ENCODE measurements around the gene GPR78.

The GPR78 gene

GRCh38 chr4:8600266-8600665 is 20.1 kb downstream of the GPR78 start:
- no peak for DNase-seq (ENCODE audit: low read depth)

DNA sequence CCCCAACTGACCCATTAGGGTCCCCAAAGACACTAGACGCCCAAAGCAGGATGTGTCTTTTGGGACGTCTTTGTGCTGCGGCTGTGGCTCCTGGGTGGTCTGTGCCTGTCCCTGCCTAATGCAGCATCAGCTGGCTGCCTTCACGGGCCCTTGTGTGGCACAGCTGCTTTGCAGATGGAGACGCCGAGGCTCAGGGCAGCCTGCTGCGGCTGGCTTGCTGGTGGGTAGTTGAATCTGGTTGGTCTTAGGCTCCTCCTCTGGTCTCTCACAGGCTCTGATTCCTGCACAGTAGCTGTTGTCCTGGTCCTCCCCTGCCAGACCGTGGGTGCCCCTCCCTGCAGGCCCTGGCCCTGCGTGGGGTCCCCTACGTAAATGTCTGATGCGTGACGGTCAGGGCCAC is 20.5 kb downstream of the GPR78 start:
- DNase-seq (ENCODE audit: low read depth) = no peak

- DNase-seq (ENCODE audit: low read depth) = no peak
Measured at GRCh38 chr4:8601086-8601485, 20.9 kb downstream of the GPR78 start.

DNA sequence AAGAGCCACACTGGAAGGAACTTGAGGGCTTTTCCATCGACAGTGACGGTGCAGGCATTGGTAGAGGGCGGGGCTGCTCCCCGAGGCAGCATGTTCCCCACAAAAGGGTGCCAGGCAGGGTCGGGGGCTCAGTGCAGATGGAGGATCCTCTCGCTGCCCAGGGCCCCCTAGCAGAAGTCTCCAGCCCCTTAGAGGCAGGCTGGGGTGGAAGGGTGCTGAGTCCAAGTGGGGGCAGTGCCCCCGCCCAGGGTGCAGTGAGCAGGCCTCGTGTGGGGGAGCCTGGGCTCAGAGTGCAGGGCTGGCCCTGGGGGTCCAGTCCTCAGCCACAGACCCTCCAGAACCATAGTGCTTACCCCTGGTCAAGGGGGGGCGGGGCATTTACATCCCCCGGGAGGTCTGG is 21.4 kb downstream of the GPR78 start:
- no peak for DNase-seq (ENCODE audit: low read depth)

GRCh38 chr4:8602686-8603430 is 22.7 kb downstream of the GPR78 start:
- DNase-seq (ENCODE audit: low read depth) = no peak

DNA sequence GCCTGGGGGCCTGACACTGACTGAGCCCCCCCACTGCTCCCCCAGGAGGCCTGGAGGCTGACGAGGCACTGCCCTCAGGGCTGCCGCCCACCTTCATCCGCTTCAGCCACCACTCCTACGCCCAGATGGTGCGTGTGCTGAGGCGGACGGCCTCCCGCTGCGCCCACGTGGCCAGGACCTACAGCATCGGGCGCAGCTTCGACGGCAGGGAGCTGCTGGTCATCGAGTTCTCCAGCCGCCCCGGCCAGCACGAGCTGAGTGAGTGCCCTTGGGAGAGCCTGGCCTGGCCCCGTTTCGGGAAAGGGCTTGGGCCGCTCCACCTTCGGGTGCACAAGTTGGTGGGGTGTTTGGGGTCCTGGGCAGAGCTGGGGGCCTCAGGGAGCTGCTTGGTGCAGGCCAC is 23.7 kb downstream of the GPR78 start:
- DNase-seq (ENCODE audit: low read depth) = no peak

GRCh38 chr4:8605289-8605688 is 25.1 kb downstream of the GPR78 start:
- no peak for DNase-seq (ENCODE audit: low read depth)

DNA sequence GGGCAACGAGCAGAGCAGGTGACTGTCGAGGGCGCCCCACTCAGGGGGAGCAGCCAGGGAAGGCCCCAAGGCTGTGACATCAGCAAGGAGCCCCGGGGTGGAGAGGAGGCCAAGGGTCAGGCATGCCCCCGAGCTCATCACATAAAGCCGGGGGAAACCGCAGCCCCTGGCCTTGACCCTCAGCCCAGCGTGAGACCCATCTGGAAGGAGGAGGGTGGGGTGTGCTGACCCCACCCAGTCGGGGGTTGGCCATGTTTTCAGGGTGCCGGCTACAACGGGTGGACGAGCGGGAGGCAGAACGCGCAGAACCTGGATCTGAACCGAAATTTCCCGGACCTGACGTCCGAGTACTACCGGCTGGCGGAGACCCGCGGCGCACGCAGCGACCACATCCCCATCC is 26.3 kb downstream of the GPR78 start:
- no peak for DNase-seq (ENCODE audit: low read depth)

DNA sequence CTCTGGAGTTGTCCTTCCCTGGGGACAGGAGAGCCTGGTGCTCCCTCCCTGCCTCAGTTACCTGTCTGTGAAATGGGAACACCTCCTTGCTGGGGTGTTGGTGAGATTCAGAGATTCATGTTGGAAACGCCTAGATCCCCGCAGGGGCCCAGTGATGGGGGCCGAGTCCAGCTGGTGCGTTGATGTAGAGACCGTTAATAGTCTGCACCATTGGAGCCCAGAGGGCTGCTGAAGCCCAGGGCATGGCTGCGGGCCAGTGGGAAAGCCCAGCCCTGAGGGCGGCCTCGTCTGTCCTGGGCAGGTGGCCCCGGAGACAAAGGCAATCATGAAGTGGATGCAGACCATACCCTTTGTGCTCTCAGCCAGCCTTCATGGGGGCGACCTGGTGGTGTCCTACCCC is 26.8 kb downstream of the GPR78 start:
- DNase-seq (ENCODE audit: low read depth) = no peak

- no peak for DNase-seq (ENCODE audit: low read depth)
Measured at GRCh38 chr4:8607603-8608481, 27.6 kb downstream of the GPR78 start.

DNA sequence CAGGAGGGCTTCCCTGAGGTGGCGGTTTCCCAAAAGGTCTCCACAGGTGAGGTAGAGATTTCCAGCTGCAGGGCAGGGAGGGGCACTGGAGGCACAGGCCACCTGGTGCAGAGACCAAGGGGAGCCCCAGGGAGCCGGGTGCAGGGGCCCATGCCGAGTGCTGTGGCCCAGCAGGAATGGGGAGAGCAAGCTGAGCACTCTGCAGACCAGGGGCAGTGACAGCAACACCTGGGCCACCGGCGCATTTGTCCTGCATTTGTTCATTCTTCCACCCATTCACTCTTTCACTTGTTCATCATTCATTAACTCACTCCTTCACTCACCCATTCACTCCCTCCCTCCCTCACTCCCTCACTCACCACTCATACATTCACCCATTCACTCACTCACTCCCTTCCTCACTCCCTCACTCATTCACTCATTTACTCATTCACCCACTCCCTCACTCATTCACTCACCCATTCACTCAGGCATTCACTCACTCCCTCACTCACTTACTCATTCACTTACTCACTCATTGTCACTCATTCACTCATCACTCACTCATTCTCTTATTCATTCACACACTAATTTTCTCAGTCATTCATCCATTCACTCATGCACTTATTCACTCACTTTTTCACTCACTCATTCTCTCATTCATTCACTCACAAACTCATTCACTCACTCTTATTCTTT is 28.7 kb downstream of the GPR78 start:
- no peak for DNase-seq (ENCODE audit: low read depth)

GRCh38 chr4:8609406-8609805 is 29.2 kb downstream of the GPR78 start:
- no peak for DNase-seq (ENCODE audit: low read depth)

- DNase-seq (ENCODE audit: low read depth) = no peak
Measured at GRCh38 chr4:8609824-8610350, 29.7 kb downstream of the GPR78 start.

DNA sequence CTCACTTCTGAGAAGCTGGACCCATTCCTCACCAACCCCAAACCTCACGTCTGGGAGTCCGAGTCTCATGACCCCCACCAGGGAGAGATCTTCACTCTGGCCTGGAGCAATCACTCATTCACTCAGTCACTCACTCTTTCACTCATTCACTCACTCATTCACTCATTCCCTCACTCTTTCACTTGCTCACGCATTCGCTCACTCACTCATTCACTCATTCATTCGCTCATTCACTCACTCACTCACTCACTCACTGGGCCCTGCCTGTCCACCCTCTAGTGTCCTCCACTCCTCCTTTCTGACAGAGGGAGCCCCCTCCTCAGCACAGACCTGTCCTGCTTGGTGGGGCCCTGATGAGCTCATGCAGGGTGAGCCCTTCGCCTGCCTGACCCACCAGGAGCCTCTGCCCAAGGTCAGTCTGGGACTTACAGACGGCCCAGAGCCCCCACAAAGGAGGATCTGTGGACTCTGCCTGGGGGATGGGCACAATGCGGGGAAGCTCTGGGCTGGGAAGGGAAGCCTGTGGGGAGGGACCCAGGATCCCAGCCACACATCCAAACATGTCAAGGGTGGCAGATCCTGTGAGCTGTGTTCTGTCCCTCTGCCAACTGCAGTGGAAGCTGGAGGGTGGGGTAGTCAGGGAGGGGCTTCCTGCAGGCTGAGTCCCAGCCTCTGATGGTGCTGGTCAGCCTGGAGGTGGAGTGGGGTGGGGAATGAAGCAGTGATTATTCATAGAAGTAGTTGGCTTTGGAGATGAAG is 30.8 kb downstream of the GPR78 start:
- DNase-seq (ENCODE audit: low read depth) = no peak

DNA sequence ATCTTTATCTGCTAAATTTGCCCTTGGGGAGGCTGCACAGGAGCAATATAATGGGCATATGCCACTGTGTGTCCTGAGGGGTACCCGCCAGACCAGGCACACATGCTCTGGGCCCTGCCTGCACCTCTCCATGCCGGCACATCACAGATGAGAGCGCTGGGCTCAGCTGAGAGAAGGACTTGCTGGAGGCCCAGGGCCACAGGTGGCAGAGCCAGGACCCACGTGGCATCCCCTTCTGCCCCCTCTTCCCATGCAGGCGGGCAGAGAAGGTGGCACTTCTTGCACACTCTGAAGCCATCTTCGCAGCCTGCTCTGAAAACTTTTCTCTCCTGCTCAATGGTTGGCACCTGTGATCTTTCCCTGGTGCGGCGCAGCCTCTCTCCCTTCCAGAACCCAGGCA is 32.5 kb downstream of the GPR78 start:
- no peak for DNase-seq (ENCODE audit: low read depth)

DNA sequence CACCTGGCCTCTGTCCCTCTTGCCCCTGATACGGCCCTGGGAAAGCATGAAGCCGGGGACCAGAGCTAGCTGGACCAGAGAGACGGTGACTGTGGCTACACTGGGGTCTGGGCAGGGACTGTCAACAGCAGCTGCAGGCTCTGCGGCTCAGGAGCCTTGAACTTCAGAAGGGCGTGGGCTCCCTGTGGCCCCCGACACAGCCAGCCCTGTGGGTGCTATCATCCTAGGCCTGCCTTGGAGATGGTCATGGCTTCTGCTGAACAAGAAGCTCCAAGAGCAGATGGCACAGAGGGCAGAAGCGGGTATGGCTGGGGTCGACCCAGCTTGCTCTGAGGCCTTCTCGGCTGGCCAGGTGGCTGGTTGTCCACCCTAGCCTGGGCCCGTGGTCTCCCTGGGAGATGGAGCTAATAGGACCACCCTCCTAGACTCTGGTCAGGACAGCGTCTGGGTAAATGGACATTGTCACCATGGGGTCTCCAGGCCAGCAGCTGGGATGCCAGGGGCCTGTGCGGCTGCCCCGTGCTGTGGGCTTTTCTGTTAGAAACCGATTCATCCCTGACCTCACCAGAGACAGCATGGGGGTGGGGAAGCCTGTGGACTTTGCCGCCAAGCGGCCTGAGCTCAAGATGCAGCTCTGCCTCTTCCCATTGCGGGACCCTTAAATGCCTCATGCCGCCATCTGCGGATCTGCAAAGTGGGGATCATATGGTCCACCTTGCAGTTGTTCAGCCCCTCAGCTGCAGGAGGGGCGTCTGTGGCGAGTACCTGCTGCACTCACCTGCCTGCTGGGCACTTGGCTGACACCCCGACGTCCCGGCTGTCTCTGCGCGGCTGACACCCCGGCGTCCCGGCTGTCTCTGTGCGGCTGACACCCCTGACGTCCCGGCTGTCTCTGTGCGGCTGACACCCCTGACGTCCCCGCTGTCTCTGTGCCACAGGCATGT is 33.5 kb downstream of the GPR78 start:
- DNase-seq (ENCODE audit: low read depth) = no peak

- no peak for DNase-seq (ENCODE audit: low read depth)
Measured at GRCh38 chr4:8614365-8615193, 34.4 kb downstream of the GPR78 start.

GRCh38 chr4:8615366-8615765 is 35.2 kb downstream of the GPR78 start:
- no peak for DNase-seq (ENCODE audit: low read depth)

GRCh38 chr4:8615921-8616787 is 36.0 kb downstream of the GPR78 start:
- no peak for DNase-seq (ENCODE audit: low read depth)
